ENCODE data around the gene SPHK2.
"Not testable (repeated sequence)": the region's sequence is repeated elsewhere in the genome, so short reads cannot be mapped to it uniquely, and the experiment has no call there.

SPHK2 gene

GRCh38 chr19:48670699-48671445 is 51.6 kb downstream of the SPHK2 start:
- Histone ChIP-seq H3K27me3 (ENCODE audit: insufficient read depth, low read length) (no peaks in the 10 kb centered on the region), H3K36me3 (ENCODE audit: insufficient read depth, low read length) (no peaks in the 10 kb centered on the region), H3K4me1 (ENCODE audit: insufficient read depth, low read length) (peaks cover 14% of the 10 kb centered on the region), H3K4me3 (ENCODE audit: low read length) (no peak overlapping the region), H3K9me3 (ENCODE audit: low read length) (no peaks in the 10 kb centered on the region), H2AFZ (ENCODE audit: low read depth, low read length) (no peak overlapping the region)

GRCh38 chr19:48671446-48671995 is 52.2 kb downstream of the SPHK2 start:
- no peaks in the 10 kb centered on the region for H3K27me3 ChIP-seq (ENCODE audit: insufficient read depth, low read length)
- H3K4me3 ChIP-seq (ENCODE audit: low read length) = no peak overlapping the region
- no peaks in the 10 kb centered on the region for H3K36me3 ChIP-seq (ENCODE audit: insufficient read depth, low read length)
- peaks cover 15% of the 10 kb centered on the region for H3K4me1 ChIP-seq (ENCODE audit: insufficient read depth, low read length)
- no peak overlapping the region for H2AFZ ChIP-seq (ENCODE audit: low read depth, low read length)
- no peaks in the 10 kb centered on the region for H3K9me3 ChIP-seq (ENCODE audit: low read length)

- Histone ChIP-seq H3K27me3 (ENCODE audit: insufficient read depth, low read length) (no peaks in the 10 kb centered on the region), H3K36me3 (ENCODE audit: insufficient read depth, low read length) (no peaks in the 10 kb centered on the region), H3K4me1 (ENCODE audit: insufficient read depth, low read length) (peaks cover 15% of the 10 kb centered on the region), H2AFZ (ENCODE audit: low read depth, low read length) (no peak within 1 kb of the TSS), H3K9me3 (ENCODE audit: low read length) (no peaks in the 10 kb centered on the region), H3K4me3 (ENCODE audit: low read length) (no peak within 1 kb of the TSS)
Observed at GRCh38 chr19:48672994-48673393, 53.7 kb downstream of the SPHK2 start, which contains the start of gene NTN5. Gene NTN5 (minus strand): TSS chr19:48673017. CDS start chr19:48670986, 2,031 bp downstream.

GRCh38 chr19:48673436-48674100 is 54.3 kb downstream of the SPHK2 start:
- H3K27me3 ChIP-seq (ENCODE audit: insufficient read depth, low read length) = no peaks in the 10 kb centered on the region
- no peak overlapping the region for H3K4me3 ChIP-seq (ENCODE audit: low read length)
- no peak overlapping the region for H2AFZ ChIP-seq (ENCODE audit: low read depth, low read length)
- H3K4me1 ChIP-seq (ENCODE audit: insufficient read depth, low read length) = peaks cover 15% of the 10 kb centered on the region
- H3K36me3 ChIP-seq (ENCODE audit: insufficient read depth, low read length) = no peaks in the 10 kb centered on the region
- H3K9me3 ChIP-seq (ENCODE audit: low read length) = no peaks in the 10 kb centered on the region

GRCh38 chr19:48674216-48674809 is 55.0 kb downstream of the SPHK2 start:
- Histone ChIP-seq H3K27me3 (ENCODE audit: insufficient read depth, low read length) (no peaks in the 10 kb centered on the region), H2AFZ (ENCODE audit: low read depth, low read length) (no peak overlapping the region), H3K36me3 (ENCODE audit: insufficient read depth, low read length) (no peaks in the 10 kb centered on the region), H3K4me3 (ENCODE audit: low read length) (no peak overlapping the region), H3K9me3 (ENCODE audit: low read length) (no peaks in the 10 kb centered on the region), H3K4me1 (ENCODE audit: insufficient read depth, low read length) (peaks cover 15% of the 10 kb centered on the region)

GRCh38 chr19:48674921-48675824 is 55.9 kb downstream of the SPHK2 start:
- H3K4me1 ChIP-seq (ENCODE audit: insufficient read depth, low read length) = peaks cover 15% of the 10 kb centered on the region
- H3K9me3 ChIP-seq (ENCODE audit: low read length) = no peaks in the 10 kb centered on the region
- H2AFZ ChIP-seq (ENCODE audit: low read depth, low read length) = peak overlapping the region; percentile 6

GRCh38 chr19:48676487-48676886 is 57.2 kb downstream of the SPHK2 start:
- H3K4me3 ChIP-seq (ENCODE audit: low read length) = no peak overlapping the region
- peaks cover 15% of the 10 kb centered on the region for H3K4me1 ChIP-seq (ENCODE audit: insufficient read depth, low read length)
- H2AFZ ChIP-seq (ENCODE audit: low read depth, low read length) = no peak overlapping the region
- no peaks in the 10 kb centered on the region for H3K9me3 ChIP-seq (ENCODE audit: low read length)
- no peaks in the 10 kb centered on the region for H3K27me3 ChIP-seq (ENCODE audit: insufficient read depth, low read length)
- H3K36me3 ChIP-seq (ENCODE audit: insufficient read depth, low read length) = no peaks in the 10 kb centered on the region

More at GRCh38 chr19:48674921-48675824, 55.9 kb downstream of the SPHK2 start:
- Histone ChIP-seq H3K36me3 (ENCODE audit: insufficient read depth, low read length) (no peaks in the 10 kb centered on the region), H3K27me3 (ENCODE audit: insufficient read depth, low read length) (no peaks in the 10 kb centered on the region), H3K4me3 (ENCODE audit: low read length) (no peak overlapping the region)

GRCh38 chr19:48676887-48677286 is 57.6 kb downstream of the SPHK2 start:
- Histone ChIP-seq H3K27me3 (ENCODE audit: insufficient read depth, low read length) (no peaks in the 10 kb centered on the region), H3K4me1 (ENCODE audit: insufficient read depth, low read length) (peaks cover 15% of the 10 kb centered on the region), H3K36me3 (ENCODE audit: insufficient read depth, low read length) (no peaks in the 10 kb centered on the region), H3K4me3 (ENCODE audit: low read length) (no peak overlapping the region), H3K9me3 (ENCODE audit: low read length) (no peaks in the 10 kb centered on the region), H2AFZ (ENCODE audit: low read depth, low read length) (no peak overlapping the region)

GRCh38 chr19:48678201-48678600 is 58.9 kb downstream of the SPHK2 start:
- Histone ChIP-seq H2AFZ (ENCODE audit: low read depth, low read length) (no peak overlapping the region), H3K9me3 (ENCODE audit: low read length) (no peaks in the 10 kb centered on the region), H3K36me3 (ENCODE audit: insufficient read depth, low read length) (no peaks in the 10 kb centered on the region), H3K4me1 (ENCODE audit: insufficient read depth, low read length) (peaks cover 13% of the 10 kb centered on the region), H3K4me3 (ENCODE audit: low read length) (no peak overlapping the region), H3K27me3 (ENCODE audit: insufficient read depth, low read length) (no peaks in the 10 kb centered on the region)

GRCh38 chr19:48680006-48680405 is 60.7 kb downstream of the SPHK2 start:
- not testable (repeated sequence) for H3K36me3 ChIP-seq (ENCODE audit: insufficient read depth, low read length); H3K27me3 ChIP-seq (ENCODE audit: insufficient read depth, low read length); H2AFZ ChIP-seq (ENCODE audit: low read depth, low read length); H3K9me3 ChIP-seq (ENCODE audit: low read length); H3K4me3 ChIP-seq (ENCODE audit: low read length); H3K4me1 ChIP-seq (ENCODE audit: insufficient read depth, low read length)
